Activated CD4-positive, alpha-beta T cell treated with anti-CD3 and anti-CD28 coated beads, Interleukin-2, amount 50 U/mL, for 16 hours (primary cell): ENCODE data around the gene DYRK1A.

Source experiments
- DNase-seq: peaks from one replicate; pipeline ENCODE4 v3.0.0-alpha.2; 2020

The DYRK1A gene

DNA sequence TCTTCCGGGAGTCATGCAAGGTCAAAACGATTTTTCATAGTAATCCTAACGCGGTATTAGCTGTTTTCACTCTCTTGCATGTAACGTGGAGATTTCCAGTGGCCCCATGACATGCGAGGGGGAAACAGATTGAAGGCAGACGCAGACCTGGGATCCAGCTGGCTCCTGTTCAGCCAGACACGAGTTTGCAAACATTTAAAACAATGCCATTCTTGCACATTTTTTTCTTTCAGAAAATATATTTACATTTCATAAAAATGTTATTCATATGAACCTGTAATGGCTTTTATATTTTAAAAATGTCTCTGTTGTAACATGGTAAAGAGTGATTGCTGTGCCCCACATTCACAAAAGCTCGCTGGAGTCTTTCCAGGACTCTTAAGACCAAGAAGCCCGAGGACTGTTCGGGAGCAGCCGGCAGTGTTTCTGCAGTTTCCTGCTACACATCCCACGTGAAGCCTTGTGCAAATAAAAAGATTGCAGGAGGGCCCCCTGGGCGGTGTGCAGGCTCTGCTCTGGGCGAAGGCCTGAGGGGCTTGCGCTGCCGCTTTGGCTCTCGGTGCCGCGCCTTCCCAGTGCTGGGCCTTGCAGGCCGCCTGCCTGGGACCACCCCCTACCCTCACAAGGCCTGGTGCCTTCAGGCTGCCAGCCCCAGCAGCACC, 184.9 kb downstream of the DYRK1A start:
- DNase-seq = no peak

- no peak for DNase-seq
These were observed 185.4 kb downstream of the DYRK1A start for GRCh38 chr21:37551993-37552355.

- DNase-seq = no peak
These were observed 186.0 kb downstream of the DYRK1A start for GRCh38 chr21:37552496-37553029.

- no peak for DNase-seq
These were observed 186.5 kb downstream of the DYRK1A start for GRCh38 chr21:37553078-37553481.

GRCh38 chr21:37554661-37555379, 188.2 kb downstream of the DYRK1A start:
- no peak for DNase-seq

DNA sequence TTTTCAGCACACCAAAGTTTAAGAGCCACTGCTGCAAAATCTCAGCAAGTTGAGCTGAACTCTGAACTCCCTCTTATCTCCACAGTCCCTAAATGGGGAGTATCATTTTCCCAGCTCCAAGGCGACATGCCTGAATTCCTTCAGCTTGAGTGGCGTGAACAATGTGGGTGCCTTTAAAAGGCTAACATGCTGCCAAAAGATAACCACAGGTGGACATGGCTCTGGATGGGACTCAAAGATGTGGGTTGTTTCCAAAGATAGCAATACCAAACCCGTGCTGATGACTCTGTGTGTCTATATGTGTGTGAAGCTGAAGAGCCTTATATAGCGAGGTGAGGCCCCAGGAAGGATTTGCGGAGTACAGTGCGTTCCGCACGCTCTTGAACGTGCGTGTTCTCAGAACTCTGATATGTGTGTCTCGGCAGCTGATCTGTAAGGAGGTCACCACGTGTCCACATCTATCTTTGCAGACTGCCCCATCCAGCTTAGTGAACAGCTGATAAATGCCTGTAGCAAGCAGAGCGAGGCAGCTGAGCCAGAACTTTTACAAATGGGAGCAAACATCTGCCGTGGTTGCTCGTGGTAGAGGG, 189.2 kb downstream of the DYRK1A start:
- no peak for DNase-seq

GRCh38 chr21:37557261-37557950, 190.8 kb downstream of the DYRK1A start:
- no peak for DNase-seq

DNA sequence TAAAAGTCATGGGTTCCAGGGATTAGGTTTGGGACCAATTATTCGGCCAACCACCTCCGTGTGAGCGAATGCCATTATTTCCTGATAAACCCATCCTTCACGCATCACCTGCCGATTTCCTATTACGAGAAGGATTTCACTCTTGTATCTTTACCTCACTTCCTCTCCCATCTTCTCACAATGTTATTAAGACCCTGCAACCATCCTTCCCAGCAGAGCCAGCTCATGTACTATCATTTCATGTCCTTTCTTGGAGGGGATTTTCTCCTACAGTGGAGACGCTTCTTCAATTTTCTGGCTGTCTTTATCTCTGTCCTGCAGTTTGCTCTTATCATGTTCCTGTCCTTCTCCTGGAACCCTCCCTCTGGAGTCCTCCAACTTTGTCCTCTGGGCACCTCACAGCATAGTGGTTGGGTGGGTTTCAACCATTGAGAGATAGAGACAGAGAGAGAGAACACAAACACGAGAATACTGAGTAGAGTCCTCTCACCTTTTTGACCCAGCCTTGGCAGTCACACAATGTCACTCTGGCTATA, 192.2 kb downstream of the DYRK1A start:
- no peak for DNase-seq

- DNase-seq = no peak
These were observed 193.8 kb downstream of the DYRK1A start for GRCh38 chr21:37560385-37560784.

DNA sequence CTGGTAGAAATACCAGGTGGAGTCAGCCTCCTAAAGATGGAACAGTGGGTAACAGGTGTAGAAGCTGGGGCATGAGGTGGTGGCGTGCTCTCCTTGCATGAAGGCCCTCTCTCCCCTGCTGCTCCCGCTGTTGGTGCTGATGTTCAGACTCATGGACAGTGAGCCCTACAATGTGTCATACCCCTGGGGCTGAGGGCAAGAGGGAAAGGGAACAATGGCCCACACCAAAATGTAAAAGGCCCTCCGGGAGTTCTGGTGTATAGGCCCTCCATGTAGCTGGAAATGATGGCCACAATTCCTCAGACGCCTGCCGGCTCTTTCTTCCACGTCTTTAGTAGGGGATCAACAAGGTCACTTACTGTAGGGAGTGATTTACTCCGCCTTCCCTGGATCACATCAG, 194.9 kb downstream of the DYRK1A start:
- DNase-seq = no peak

- no peak for DNase-seq
These were observed 195.7 kb downstream of the DYRK1A start for GRCh38 chr21:37561941-37562919.

- DNase-seq = no peak
These were observed 196.5 kb downstream of the DYRK1A start for GRCh38 chr21:37562920-37563640.

DNA sequence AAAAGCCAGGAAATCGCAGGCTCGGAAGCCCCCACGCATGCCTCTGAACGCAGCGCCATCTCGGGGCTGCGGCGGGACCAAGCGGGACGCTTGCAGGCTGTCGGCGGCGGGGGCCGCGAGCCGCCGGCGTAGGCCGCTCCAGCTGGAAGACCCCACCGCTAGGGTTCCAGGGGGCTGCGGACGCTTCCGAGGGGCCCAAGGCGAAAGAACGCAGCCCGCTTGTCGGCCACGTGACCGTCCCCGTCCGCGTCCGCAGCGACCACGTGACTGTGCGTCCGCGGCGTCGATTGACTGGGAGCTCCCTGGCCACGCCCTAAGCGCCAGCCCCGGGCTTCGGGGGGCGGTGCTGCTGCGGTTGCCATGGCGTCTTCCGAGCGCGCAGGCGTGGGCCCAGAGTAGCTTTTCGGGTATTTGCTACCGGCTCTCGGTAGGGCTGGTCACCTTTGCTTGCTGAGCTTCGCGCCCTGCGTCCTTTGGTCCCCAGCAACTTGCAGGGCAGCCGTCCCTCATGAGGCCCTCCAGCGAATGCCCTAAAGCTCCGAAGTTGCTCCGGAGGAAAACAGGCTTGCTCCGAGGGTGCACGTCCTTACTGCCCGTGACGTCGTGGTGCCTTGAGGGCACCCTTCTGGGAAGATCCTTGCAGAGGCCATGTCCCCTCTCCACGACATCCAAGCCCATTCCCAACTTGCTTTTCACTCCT, 197.2 kb downstream of the DYRK1A start:
- peak; percentile 92 for DNase-seq

DNA sequence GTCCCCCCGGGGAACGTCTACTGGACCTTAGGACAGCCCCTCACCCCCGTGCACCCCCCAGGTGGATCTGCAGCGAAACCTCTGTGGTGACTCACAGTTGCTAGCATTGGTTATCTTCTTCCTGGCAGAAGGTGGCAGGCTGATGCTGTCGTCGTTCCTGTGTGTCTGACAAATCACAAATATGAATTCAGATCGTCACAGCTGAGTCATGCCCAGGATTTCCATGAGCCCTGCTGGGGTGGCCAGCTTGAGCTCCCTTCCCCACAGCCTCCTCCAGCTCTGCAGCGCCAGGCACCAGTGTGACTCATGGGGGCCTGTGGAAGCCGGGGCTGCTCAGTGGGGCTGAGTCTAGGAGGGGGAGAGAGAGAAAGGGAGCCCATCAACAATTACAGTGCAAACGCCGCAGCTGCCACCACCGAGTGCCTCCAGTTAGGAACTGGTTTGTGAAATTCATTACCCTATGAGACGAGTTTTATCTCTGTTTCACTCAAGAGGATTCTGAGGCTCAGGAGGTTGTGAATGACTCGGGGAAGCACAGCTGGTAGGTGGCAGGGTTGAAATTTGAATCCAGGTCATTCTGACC, 197.9 kb downstream of the DYRK1A start:
- peak; percentile 91 for DNase-seq

- DNase-seq = no peak
These were observed 198.5 kb downstream of the DYRK1A start for GRCh38 chr21:37564924-37565529.

- DNase-seq = no peak
These were observed 199.1 kb downstream of the DYRK1A start for GRCh38 chr21:37565530-37566223.

- DNase-seq = no peak
These were observed 200.4 kb downstream of the DYRK1A start for GRCh38 chr21:37566790-37567615.

GRCh38 chr21:37568415-37568814, 201.8 kb downstream of the DYRK1A start:
- DNase-seq = no peak
